Measurements from ENCODE around the gene UBALD2. TPM values are rescaled to one million over a fixed set of nuclear protein-coding genes. Genes with fewer than 3 reads are reported as not detected.
"Not testable (repeated sequence)": the region's sequence is repeated elsewhere in the genome, so short reads cannot be mapped to it uniquely, and the experiment has no call there.

Gene UBALD2
- total RNA-seq, 1 donor from 2014 or later, result 109 TPM

DNA sequence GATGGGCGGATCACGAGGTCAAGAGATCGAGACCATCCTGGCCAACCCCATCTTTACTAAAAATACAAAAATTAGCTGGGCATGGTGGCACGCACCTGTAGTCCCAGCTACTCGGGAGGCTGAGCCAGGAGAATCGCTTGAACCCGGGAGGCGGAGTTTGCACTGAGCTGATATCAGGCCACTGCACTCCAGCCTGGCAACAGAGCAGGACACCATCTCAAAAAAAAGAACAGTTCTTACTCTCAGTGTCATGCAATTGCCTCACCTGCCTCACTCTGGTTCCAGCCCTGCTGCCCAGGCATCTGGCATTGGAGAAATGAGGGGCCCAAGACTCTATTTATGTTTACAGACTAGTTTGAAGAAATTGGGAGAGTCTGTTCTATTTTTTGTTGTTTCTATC, 20.4 kb upstream of the UBALD2 start:
- DNase-seq (ENCODE audit: low spot score), result not testable (repeated sequence)

- no peak for DNase-seq (ENCODE audit: low spot score)
Observed at GRCh38 chr17:76246080-76247066, 18.8 kb upstream of the UBALD2 start.

DNA sequence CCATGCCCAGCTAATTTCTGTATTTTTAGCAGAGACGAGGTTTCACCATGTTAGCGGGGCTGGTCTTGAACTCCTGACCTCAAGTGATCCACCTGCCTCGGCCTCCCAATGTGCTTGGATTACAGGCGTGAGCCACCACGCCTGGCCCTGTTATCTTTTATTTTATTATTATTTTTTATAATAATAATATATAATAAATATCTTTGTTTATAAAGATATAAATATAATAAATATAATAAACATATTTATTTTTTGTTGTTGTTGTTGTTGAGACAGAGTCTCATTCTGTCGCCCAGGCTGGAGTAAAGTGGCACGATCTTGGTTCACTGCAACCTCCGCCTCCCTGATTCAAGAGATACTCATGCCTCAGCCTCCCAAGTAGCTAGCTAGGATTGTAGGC, 17.8 kb upstream of the UBALD2 start:
- DNase-seq (ENCODE audit: low spot score), result no peak

DNA sequence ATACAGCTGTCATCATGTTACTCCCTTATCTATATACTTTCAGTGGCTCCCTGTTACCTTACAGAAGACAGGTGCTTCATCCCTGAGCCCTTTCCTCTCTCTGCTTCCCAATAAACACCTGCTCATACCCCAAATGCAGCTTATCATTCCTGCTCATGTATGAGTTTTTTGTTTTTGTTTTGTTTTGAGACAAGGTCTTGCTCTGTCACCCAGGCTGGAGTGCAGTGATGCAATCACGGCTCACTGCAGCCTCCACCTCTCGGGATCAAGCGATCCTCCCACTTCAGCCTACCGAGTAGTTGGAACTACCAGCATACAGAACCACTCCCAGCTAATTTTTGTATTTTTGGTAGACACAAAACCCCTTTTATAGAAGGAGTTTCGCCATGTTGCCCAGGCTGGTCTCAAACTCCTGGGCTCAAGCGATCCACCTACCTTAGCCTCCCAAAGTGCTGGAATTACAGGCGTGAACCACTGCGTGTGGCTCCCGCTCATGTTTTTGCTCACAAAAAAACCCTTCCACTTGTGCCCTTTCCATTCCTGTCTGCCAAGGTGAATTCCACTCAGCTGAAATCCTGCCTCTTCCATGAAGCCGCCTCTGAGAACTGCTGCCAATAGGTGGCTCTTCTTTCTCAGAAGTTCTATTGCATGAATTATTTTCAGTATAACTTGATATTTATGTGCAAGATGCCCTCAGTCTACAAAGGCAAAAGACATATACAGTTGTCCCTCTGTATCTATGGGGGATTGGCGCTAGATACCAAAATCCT, 16.9 kb upstream of the UBALD2 start:
- no peak for DNase-seq (ENCODE audit: low spot score)

GRCh38 chr17:76250141-76250540, 15.0 kb upstream of the UBALD2 start:
- DNase-seq (ENCODE audit: low spot score), result no peak

DNA sequence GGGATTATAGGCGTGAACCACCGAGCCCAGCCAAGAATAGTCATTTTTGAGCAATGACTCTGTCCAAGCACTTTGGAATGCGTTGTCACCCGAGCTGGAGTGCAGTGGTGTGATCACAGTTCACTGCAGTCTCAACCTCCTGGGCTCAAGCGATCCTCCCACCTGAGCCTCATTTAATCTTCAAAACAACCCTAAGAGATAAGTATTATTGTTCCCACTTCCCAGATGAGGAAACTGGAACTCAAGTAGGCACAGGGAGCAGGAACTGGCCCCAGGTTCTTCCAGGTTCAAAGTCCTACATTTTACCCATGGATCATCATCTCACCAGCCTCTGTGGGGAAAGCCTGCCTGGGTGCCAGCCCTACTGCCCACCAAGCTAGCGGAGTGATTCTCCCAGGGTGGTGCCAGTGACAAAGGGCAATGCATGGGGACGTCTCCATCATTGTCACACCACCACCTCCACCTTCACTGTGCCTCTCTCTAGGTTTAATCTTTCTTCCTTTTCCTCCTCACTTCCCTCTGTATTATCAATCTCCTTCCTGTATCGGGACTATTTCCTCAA, 13.6 kb upstream of the UBALD2 start:
- DNase-seq (ENCODE audit: low spot score), result no peak

DNA sequence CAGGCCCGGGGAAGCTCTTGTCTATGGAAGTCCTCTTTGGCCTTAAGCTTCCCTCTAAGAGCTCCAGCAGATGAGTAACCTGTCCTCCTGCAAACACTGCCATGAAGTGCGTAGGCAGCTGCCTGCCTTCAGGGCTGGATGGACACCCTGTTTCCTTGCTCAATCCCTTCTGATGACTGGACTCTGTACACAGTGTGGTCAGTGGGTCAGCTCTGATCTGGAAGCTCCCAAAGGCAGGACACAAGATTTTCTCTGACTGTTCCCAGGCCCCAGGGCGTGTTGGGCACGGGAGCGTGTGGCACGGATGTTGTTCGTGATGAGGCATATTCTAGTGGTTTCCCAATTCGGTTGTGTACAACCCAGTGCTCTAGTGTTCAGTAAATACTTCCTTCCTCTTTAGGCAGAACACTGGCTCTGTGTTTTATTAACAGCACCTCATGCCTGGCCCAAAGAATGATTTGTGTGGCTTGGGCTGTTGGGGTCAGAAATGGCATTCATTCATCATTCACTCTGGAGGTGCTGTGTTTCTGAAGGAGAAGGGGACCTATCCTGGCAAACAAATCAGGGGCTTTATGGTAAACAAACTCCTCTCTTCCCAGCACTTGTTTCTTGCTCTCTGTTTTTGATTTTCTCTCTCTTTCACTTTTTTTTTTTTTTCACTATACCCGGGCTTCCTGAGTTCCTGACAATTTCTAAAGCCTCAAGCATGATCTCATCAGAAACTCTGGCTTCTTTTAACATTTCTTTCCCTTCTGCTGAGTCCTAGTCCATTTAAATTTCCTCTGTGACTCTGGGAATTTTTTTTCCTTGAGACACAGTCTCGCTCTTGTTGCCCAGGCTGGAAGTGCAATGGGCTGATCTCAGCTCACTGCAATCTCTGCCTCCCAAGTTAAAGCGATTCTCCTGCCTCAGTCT, 12.9 kb upstream of the UBALD2 start:
- DNase-seq (ENCODE audit: low spot score), result peak; percentile 50

- DNase-seq (ENCODE audit: low spot score), result not testable (repeated sequence)
Observed at GRCh38 chr17:76252967-76253766, 12.0 kb upstream of the UBALD2 start.

GRCh38 chr17:76253841-76254240, 11.3 kb upstream of the UBALD2 start:
- no peak for DNase-seq (ENCODE audit: low spot score)

DNA sequence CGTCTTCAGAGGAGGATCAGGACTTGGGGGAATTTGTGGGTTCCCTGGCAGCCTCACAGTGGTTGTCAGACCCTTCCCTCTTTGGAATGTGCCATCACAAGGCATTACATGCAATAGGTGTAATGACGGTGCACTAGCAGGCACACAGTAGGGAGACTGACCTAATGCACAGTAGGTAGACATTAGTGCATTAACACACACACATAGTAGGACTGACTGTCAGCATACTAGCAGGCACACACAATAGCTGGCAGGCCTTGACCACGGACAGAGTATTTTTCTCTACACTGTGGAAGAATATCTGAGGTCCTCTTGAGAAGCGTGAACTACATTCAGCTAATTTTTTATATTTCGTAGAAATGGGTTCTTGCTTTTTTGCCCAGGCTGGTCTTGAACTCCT, 10.9 kb upstream of the UBALD2 start:
- DNase-seq (ENCODE audit: low spot score), result no peak

DNA sequence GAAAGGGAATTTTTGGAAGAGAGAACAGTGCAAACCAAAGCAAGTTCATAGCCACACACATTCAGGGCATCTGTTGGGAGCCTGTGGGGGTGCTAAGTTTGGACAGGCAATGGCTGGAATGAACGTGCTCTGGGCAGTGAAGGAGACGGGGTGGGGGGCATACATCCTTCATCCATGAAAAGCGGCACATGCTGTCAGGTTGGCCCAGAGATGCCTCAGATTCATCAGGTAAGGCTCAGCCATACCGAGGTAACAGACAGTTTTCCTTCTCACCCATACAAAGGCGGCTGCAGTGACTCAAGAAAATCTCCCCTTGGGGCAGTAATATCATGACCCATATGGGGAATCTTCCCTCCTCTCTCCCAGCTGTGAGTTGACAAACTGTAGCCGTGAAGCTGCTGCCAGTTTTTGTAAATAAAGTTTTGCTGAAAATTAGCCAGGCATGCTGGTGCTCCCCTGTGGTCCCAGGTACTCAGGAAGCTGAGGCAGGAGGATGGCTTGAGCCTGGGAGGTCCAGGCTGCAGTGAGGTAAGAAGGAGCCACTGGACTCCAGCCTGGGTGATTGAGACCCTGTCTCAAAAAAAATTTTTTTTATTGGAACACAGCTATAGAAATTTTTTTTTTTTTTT, 9.2 kb upstream of the UBALD2 start:
- DNase-seq (ENCODE audit: low spot score), result no peak

GRCh38 chr17:76256430-76257050, 8.6 kb upstream of the UBALD2 start:
- not testable (repeated sequence) for DNase-seq (ENCODE audit: low spot score)

GRCh38 chr17:76260220-76260619, 4.9 kb upstream of the UBALD2 start:
- DNase-seq (ENCODE audit: low spot score), result no peak

- DNase-seq (ENCODE audit: low spot score), result no peak
Observed at GRCh38 chr17:76260669-76261068, 4.5 kb upstream of the UBALD2 start.

DNA sequence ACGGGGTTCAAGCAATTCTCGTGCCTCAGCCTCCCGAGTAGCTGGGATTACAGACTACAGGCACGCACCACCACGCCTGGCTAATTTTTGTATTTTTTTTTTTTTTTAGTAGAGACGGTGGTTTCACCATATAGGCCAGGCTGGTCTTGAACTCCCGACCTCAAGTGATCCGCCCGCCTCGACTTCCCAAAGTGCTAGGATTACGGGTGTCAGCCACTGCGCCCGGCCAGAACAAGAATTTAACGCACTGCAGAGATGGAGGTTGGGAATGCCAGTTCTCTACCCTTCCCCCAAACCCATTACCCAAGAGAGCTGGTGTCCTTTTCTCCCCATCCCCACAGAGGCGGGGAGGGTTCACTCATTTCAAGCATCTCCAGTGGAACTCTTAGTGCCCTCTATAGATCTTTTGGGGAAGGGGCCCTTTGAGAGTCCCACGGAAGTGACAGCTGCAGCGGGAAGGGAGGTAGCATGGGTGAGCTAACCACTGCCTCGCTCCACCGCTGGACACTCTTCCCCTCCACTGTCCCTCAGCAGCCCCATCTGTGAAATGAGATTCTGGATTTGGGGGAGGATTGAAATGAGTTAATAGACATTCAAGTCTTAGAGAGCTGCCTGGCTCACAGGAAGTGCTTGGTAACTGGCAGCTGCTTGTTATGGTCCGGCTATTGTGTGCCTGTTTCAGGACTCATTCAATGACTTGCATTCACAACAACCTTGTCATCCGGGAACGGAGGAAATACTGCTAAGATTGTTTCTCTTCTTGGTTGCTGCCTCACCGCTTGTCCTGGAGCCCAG, 3.5 kb upstream of the UBALD2 start:
- no peak for DNase-seq (ENCODE audit: low spot score)

DNA sequence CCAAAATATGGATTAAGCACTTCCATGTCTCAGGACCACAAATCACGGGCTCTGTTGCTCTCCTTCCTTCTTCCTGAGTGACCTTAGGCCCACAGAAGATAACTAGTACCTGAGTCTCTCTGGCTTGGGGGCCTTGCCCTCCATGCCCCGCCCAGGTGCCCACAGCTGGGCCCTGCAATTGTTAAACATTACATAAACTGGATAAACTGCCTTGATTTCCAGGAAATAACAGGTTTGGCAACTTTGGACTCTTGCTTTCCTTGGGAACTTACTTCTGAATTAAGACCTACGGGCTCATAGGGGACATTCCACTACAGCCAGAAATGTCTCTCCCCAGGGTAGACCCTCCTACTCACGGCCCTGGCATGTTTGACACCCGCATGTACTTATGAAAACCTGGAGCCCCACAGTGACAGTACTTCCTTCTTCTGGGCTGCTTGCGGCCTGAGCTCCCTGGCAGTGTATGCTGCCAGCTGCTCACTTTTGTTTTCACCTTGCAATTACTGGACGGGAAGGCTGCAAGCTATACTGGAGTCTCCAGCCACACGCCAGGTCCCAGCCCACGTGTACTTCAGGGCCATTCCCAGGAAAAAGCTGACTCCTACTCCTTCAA, 2.3 kb upstream of the UBALD2 start:
- peak; percentile 78 for DNase-seq (ENCODE audit: low spot score)

DNA sequence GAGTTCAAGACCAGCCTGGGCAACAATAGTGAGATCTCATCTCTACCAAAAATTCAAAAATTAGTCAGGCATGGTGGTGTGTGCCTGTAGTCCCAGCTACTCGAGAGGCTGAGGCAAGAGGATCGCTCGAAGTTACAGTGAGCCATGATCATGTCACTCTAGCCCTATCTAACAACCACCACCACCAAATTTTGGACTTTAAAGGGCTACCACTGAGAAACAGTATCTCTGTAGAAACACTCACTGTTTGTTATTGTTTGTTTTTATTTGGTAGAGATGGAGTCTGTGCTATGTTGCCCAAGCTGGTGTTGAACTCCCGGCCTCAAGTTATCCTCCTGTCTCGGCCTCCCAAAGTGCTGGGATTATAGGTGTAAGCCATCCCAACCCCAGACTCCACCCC, 1.3 kb upstream of the UBALD2 start:
- DNase-seq (ENCODE audit: low spot score), result no peak

GRCh38 chr17:76264425-76264754, 758 bp upstream of the UBALD2 start:
- DNase-seq (ENCODE audit: low spot score), result no peak

Measured in mucosa of gallbladder (tissue), 1 donor.